GM23248 (cell line): Measurements from ENCODE around the gene ARID1B. TPM values are rescaled to one million over a fixed set of nuclear protein-coding genes. Genes with fewer than 3 reads are reported as not detected.

Experiments used
- DNase-seq: peaks from one replicate; pipeline ENCODE4 v3.0.0-alpha.2; 2015
- H2AFZ ChIP-seq: fragments of 200-600 bp; sonication (generic); 2 replicates; pipeline ENCODE4 v1.6.1; 2016; ENCODE audit warnings: antibody characterized with exemption
- H3F3A ChIP-seq: fragments of 200-600 bp; sonication (generic); 2 replicates; pipeline ENCODE4 v1.6.1; 2016; ENCODE audit warnings: mild to moderate bottlenecking, antibody characterized with exemption, mixed run types; ENCODE audit not compliant: insufficient read depth
- H3K27ac ChIP-seq: fragments of 200-600 bp; sonication (generic); 2 replicates; pipeline ENCODE4 v1.5.1; 2016; ENCODE audit warnings: mild to moderate bottlenecking
- H3K27me3 ChIP-seq: fragments of 200-600 bp; sonication (generic); replicated peaks from 2 replicates; pipeline ENCODE4 v1.6.1; 2016; ENCODE audit warnings: mild to moderate bottlenecking; ENCODE audit not compliant: insufficient read depth
- H3K36me3 ChIP-seq: fragments of 200-600 bp; sonication (generic); 2 replicates; pipeline ENCODE4 v1.6.1; 2016; ENCODE audit warnings: low read depth, mild to moderate bottlenecking
- H3K4me1 ChIP-seq: fragments of 200-600 bp; sonication (generic); 2 replicates; pipeline ENCODE4 v1.6.1; 2016; ENCODE audit warnings: mild to moderate bottlenecking; ENCODE audit not compliant: insufficient read depth
- H3K4me2 ChIP-seq: fragments of 200-600 bp; sonication (generic); one replicate; pipeline ENCODE4 v1.6.1; 2016; ENCODE audit warnings: mild to moderate bottlenecking; ENCODE audit not compliant: unreplicated experiment
- H3K4me3 ChIP-seq: fragments of 200-600 bp; sonication (generic); 2 replicates; pipeline ENCODE4 v1.5.1; 2016; ENCODE audit warnings: mild to moderate bottlenecking
- H3K79me2 ChIP-seq: fragments of 200-600 bp; sonication (generic); 2 replicates; pipeline ENCODE4 v1.6.1; 2016; ENCODE audit warnings: mild to moderate bottlenecking; ENCODE audit not compliant: insufficient read depth
- H3K9ac ChIP-seq: fragments of 200-600 bp; sonication (generic); 2 replicates; pipeline ENCODE4 v1.6.1; 2016; ENCODE audit warnings: mild to moderate bottlenecking
- H3K9me2 ChIP-seq: fragments of 200-600 bp; sonication (generic); 2 replicates; pipeline ENCODE4 v1.6.1; 2016; ENCODE audit warnings: mixed run types, mild to moderate bottlenecking, moderate library complexity; ENCODE audit not compliant: insufficient read depth
- H3K9me3 ChIP-seq: fragments of 200-600 bp; sonication (generic); one replicate; pipeline ENCODE4 v1.6.1; 2017; ENCODE audit warnings: low read depth
- H4K20me1 ChIP-seq: fragments of 200-600 bp; sonication (generic); 2 replicates; pipeline ENCODE4 v1.6.0; 2016; ENCODE audit not compliant: insufficient read depth
- EZH2 ChIP-seq: fragments of 200-600 bp; sonication (generic); IDR thresholded peaks from 2 replicates; pipeline ENCODE4 v1.6.1; 2018; ENCODE audit warnings: antibody characterized with exemption, mild to moderate bottlenecking; ENCODE audit not compliant: insufficient read depth, poor library complexity, severe bottlenecking
- EZH2phosphoT487 ChIP-seq: fragments of 200-600 bp; sonication (generic); IDR thresholded peaks from 2 replicates; pipeline ENCODE4 v1.6.1; 2018; ENCODE audit warnings: antibody characterized with exemption, moderate library complexity, mild to moderate bottlenecking, low read depth; ENCODE audit not compliant: insufficient read depth
- WGBS, 2 experiments: methylation state at CpG; one replicate each; pipeline ENCODE4 v1.1.6; 2015 to 2017; ENCODE audit warnings: low lambda C conversion rate in 2 of 2, low coverage in 1 of 2; ENCODE audit errors: missing lambda C conversion rate in 2 of 2; 5-methylcytosine and 5-hydroxymethylcytosine counted together
- in situ Hi-C: fragments of 300-500 bp; cut with MboI; formaldehyde crosslinking; loops from 2 replicates; pipeline ENCODE4 v1.15.0; 2020
- polyA plus RNA-seq: library from polyadenylated mRNA; unstranded; fragments of >200 nt; fragmentation: Nextera tagmentation; extraction: Ambion mirVana; gene quantifications from 2 replicates; pipeline ENCODE4 v1.2.1, GENCODE V29; 2016
- total RNA-seq: library from RNA; depleted of rRNA; stranded (reverse); fragments of >200 nt; shearing (Covaris generic); gene quantifications from 2 replicates; pipeline ENCODE4 v1.2.3, GENCODE V29; 2014

ARID1B gene
- total and polyA plus RNA-seq, 2 experiments from 2014 or later: 19.3 to 21.2 TPM

GRCh38 chr6:156976216-156977127, 199.3 kb downstream of the ARID1B start:
- H4K20me1 ChIP-seq: no peaks in the 10 kb centered on the region
- peak overlapping the region; percentile 68 for H3K4me3 ChIP-seq
- H3F3A ChIP-seq: no peaks in the 10 kb centered on the region
- H3K4me2 ChIP-seq: peak overlapping the region; percentile 78
- no peaks in the 10 kb centered on the region for H3K36me3 ChIP-seq
- in situ Hi-C loops: no loop called here
- WGBS, 2 experiments: 51 to 57% methylated on average over 20 to 21 of the region's 21 CpGs
- peak overlapping the region; percentile 45 for H2AFZ ChIP-seq
- H3K9me3 ChIP-seq: no peaks in the 10 kb centered on the region
- peak overlapping the region; percentile 54 for H3K27ac ChIP-seq
- DNase-seq: peak; percentile 67
- no peaks in the 10 kb centered on the region for H3K27me3 ChIP-seq
- H3K9me2 ChIP-seq: no peaks in the 10 kb centered on the region
- peak overlapping the region; percentile 82 for H3K9ac ChIP-seq
- H3K79me2 ChIP-seq: peaks cover 100% of the 10 kb centered on the region
- H3K4me1 ChIP-seq: 0 out of 2 replicates have a peak, but pooled peaks cover 3% of the 10 kb centered on the region
- TF ChIP-seq EZH2 (no peak), EZH2phosphoT487 (no peak)

DNA sequence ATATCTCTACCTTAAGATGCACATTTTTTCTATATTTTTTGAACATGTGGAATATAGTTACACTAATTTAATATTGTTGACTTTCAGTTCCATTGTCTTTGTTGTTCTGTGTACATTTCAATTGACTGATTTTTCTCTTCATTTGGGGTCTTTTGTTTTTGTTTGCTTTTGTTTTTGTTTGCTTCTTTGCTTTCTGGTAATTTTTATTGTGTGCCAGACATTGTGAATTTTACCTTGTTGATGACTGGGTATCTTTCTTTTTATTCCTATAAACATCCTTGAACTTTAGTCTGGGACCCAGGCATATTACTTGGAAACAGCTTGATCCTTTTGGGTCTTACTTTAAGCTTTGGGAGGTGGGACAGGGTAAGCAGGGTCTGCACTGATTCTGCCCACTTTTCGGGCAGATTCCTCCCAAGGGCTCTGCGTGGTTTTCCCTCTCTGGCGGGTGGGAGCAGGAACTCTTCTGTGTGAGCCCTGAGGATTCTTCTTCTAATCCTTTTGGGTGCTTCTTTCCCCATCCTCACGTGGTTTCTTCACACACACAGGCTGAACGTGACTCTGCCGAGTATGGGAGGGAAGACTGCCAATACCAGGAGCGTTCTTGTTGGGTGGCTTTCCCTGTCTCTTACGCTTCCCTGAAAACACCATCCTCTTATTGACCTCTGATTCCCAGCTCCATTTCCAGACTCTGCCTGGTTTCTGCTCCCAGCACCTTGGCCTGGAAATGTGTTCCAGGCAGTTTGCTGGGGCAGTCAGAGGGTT, 200.5 kb downstream of the ARID1B start:
- Histone ChIP-seq H3F3A (no peaks in the 10 kb centered on the region), H3K4me1 (0 out of 2 replicates have a peak, but pooled peaks cover 3% of the 10 kb centered on the region), H3K4me3 (no peak overlapping the region), H3K9ac (no peak overlapping the region), H3K9me2 (no peaks in the 10 kb centered on the region), H3K36me3 (no peaks in the 10 kb centered on the region), H3K4me2 (no peak overlapping the region), H3K79me2 (peaks cover 100% of the 10 kb centered on the region), H2AFZ (no peak overlapping the region), H4K20me1 (no peaks in the 10 kb centered on the region), H3K27ac (0 out of 2 replicates have a peak overlapping the region, but pooled peaks have one; percentile 9), H3K9me3 (no peaks in the 10 kb centered on the region), H3K27me3 (no peaks in the 10 kb centered on the region)
- in situ Hi-C loops: no loop called here
- 69 to 72% methylated on average over 8 of the region's 8 CpGs for WGBS, 2 experiments
- TF ChIP-seq EZH2phosphoT487: no peak
- DNase-seq: peak; percentile 65

GRCh38 chr6:156978948-156979347, 201.8 kb downstream of the ARID1B start:
- no peak for DNase-seq
- no peaks in the 10 kb centered on the region for H3K36me3 ChIP-seq
- 0 out of 2 replicates have a peak, but pooled peaks cover 3% of the 10 kb centered on the region for H3K4me1 ChIP-seq
- no peaks in the 10 kb centered on the region for H3K9me3 ChIP-seq
- no peaks in the 10 kb centered on the region for H3F3A ChIP-seq
- H3K79me2 ChIP-seq: peaks cover 100% of the 10 kb centered on the region
- H3K9ac ChIP-seq: no peak overlapping the region
- TF ChIP-seq EZH2: no peak
- no peak for TF ChIP-seq EZH2phosphoT487
- no peak overlapping the region for H3K4me2 ChIP-seq
- H4K20me1 ChIP-seq: no peaks in the 10 kb centered on the region
- 96 to 99% methylated on average over 2 of the region's 2 CpGs for WGBS, 2 experiments
- H3K9me2 ChIP-seq: no peaks in the 10 kb centered on the region
- no peak overlapping the region for H3K27ac ChIP-seq
- H3K27me3 ChIP-seq: no peaks in the 10 kb centered on the region
- H3K4me3 ChIP-seq: no peak overlapping the region
- no peak overlapping the region for H2AFZ ChIP-seq
- in situ Hi-C loops: no loop called here

GRCh38 chr6:156980515-156980914, 203.3 kb downstream of the ARID1B start:
- H4K20me1 ChIP-seq: no peaks in the 10 kb centered on the region
- no peaks in the 10 kb centered on the region for H3K27me3 ChIP-seq
- no peaks in the 10 kb centered on the region for H3K9me3 ChIP-seq
- no peak overlapping the region for H3K4me2 ChIP-seq
- H3K9me2 ChIP-seq: no peaks in the 10 kb centered on the region
- TF ChIP-seq EZH2phosphoT487 (no peak), EZH2 (no peak)
- WGBS, 2 experiments: 95 to 98% methylated on average over 10 of the region's 10 CpGs
- H3K4me3 ChIP-seq: no peak overlapping the region
- H2AFZ ChIP-seq: no peak overlapping the region
- H3K36me3 ChIP-seq: no peaks in the 10 kb centered on the region
- peaks cover 8% of the 10 kb centered on the region; the same call in 1 of the 2 replicates for H3K4me1 ChIP-seq
- no peak overlapping the region for H3K9ac ChIP-seq
- no peak for DNase-seq
- H3K79me2 ChIP-seq: peaks cover 100% of the 10 kb centered on the region
- H3K27ac ChIP-seq: no peak overlapping the region
- no peaks in the 10 kb centered on the region; the same call in 1 of the 2 replicates for H3F3A ChIP-seq
- in situ Hi-C loops: no loop called here
